Tibial nerve (tissue), 4 donors: Measurements from ENCODE around the gene BMPR1B. TPM values are rescaled to one million over a fixed set of nuclear protein-coding genes. Genes with fewer than 3 reads are reported as not detected.

Source experiments
- DNase-seq, 2 donors: peaks; one replicate each; pipeline ENCODE4 v3.0.0-alpha.2; 2019; ENCODE audit warnings: low spot score in 2 of 2
- H3K27ac ChIP-seq, 4 donors: fragments of 200-600 bp; sonication (generic) in 3 of 4; one replicate each; pipeline ENCODE4 v1.5.1; 2017 to 2019; ENCODE audit warnings: mild to moderate bottlenecking in 1 of 4
- H3K27me3 ChIP-seq, 2 donors: fragments of 200-600 bp; sonication (generic) in 1 of 2; one replicate each; pipeline versions ENCODE4 v1.5.1 to v1.6.0; 2017 to 2019
- H3K36me3 ChIP-seq, 3 donors: fragments of 200-600 bp; sonication (generic); one replicate each; pipeline ENCODE4 v1.5.1; 2018 to 2019
- H3K4me1 ChIP-seq, 4 donors: fragments of 200-600 bp; sonication (generic) in 3 of 4; one replicate each; pipeline ENCODE4 v1.5.1; 2017 to 2019
- H3K4me3 ChIP-seq, 4 donors: fragments of 200-600 bp; sonication (generic) in 3 of 4; one replicate each; pipeline ENCODE4 v1.5.1; 2017 to 2019; ENCODE audit warnings: mild to moderate bottlenecking in 1 of 4, moderate library complexity in 1 of 4
- H3K9me3 ChIP-seq, 4 donors: fragments of 200-600 bp; sonication (generic) in 3 of 4; one replicate each; pipeline ENCODE4 v1.5.1; 2017 to 2019
- CTCF ChIP-seq, 5 experiments: fragments of 200-600 bp in 3 of 5; fragments of 450-650 bp in 2 of 5; sonication (generic) in 3 of 5; IDR thresholded peaks; one replicate each; pipeline ENCODE4 v1.5.1; 2016 to 2019; ENCODE audit warnings: antibody characterized with exemption in 5 of 5, mild to moderate bottlenecking in 3 of 5, moderate library complexity in 2 of 5
- EP300 ChIP-seq, 2 donors: sonication (generic); formaldehyde crosslinking; IDR thresholded peaks; one replicate each; pipeline ENCODE4 v1.6.1; 2017; ENCODE audit warnings: antibody characterized with exemption in 2 of 2, mild to moderate bottlenecking in 1 of 2
- POLR2A ChIP-seq, 2 donors: fragments of 450-650 bp; IDR thresholded peaks; one replicate each; pipeline ENCODE4 v1.6.1; 2017; ENCODE audit warnings: antibody characterized with exemption in 2 of 2, mild to moderate bottlenecking in 2 of 2, moderate library complexity in 2 of 2
- WGBS, 2 donors: methylation state at CpG; one replicate each; pipeline ENCODE4 v1.1.5; 2018; 5-methylcytosine and 5-hydroxymethylcytosine counted together
- total RNA-seq, 4 donors: library from RNA; depleted of rRNA; stranded (reverse); fragments of >200 nt; gene quantifications; one replicate each; pipeline ENCODE4 v1.1.0, GENCODE V29; 2016

BMPR1B gene
- total RNA-seq, 4 donors from 2014 or later: 9.3 to 32.1 (median 26.1) TPM

GRCh38 chr4:94965852-94966251 lies 208.1 kb downstream of the BMPR1B start:
- TF ChIP-seq EP300 (IDR thresholded peaks at IDR 0.05): no peak
- TF ChIP-seq POLR2A (IDR thresholded peaks at IDR 0.05): no peak
- TF ChIP-seq CTCF (IDR thresholded peaks at IDR 0.05): no peak
- DNase-seq: no peak
- Histone ChIP-seq H3K4me1 (peaks cover 0 to 16% (median 0%) of the 10 kb centered on the region in 4 donors), H3K27me3 (no peaks in the 10 kb centered on the region), H3K9me3 (peaks cover 0 to 18% (median 6%) of the 10 kb centered on the region in 4 donors), H3K36me3 (no peaks in the 10 kb centered on the region), H3K4me3 (no peak overlapping the region), H3K27ac (no peak overlapping the region)

- TF ChIP-seq CTCF (IDR thresholded peaks at IDR 0.05) (no peak), EP300 (IDR thresholded peaks at IDR 0.05) (no peak), POLR2A (IDR thresholded peaks at IDR 0.05) (no peak)
- Histone ChIP-seq H3K4me3 (no peak overlapping the region), H3K4me1 (peaks cover 0 to 7% (median 0%) of the 10 kb centered on the region in 4 donors), H3K27me3 (no peaks in the 10 kb centered on the region), H3K27ac (no peak overlapping the region), H3K36me3 (no peaks in the 10 kb centered on the region), H3K9me3 (peaks cover 0 to 7% (median 2%) of the 10 kb centered on the region in 4 donors)
- 80 to 87% methylated on average over 4 of the region's 4 CpGs for WGBS, 2 donors
- no peak for DNase-seq
These were observed 210.7 kb downstream of the BMPR1B start for GRCh38 chr4:94968493-94968892.

- WGBS, 2 donors: 33 to 40% methylated on average over 1 of the region's 1 CpG
- TF ChIP-seq POLR2A (IDR thresholded peaks at IDR 0.05): no peak
- no peak for TF ChIP-seq CTCF (IDR thresholded peaks at IDR 0.05)
- no peak for TF ChIP-seq EP300 (IDR thresholded peaks at IDR 0.05)
- no peaks in the 10 kb centered on the region for H3K36me3 ChIP-seq
- H3K27me3 ChIP-seq: no peaks in the 10 kb centered on the region
- DNase-seq: no peak
- H3K27ac ChIP-seq: no peak overlapping the region
- H3K4me3 ChIP-seq: no peak overlapping the region
- H3K9me3 ChIP-seq: no peaks in the 10 kb centered on the region
- H3K4me1 ChIP-seq: peaks cover 0 to 7% (median 0%) of the 10 kb centered on the region in 4 donors
These were observed 212.9 kb downstream of the BMPR1B start for GRCh38 chr4:94970650-94971049.

- H3K4me1 ChIP-seq: peaks cover 0 to 12% (median 0%) of the 10 kb centered on the region in 4 donors
- no peak overlapping the region for H3K4me3 ChIP-seq
- WGBS, 2 donors: 68 to 77% methylated on average over 3 of the region's 3 CpGs
- no peaks in the 10 kb centered on the region for H3K36me3 ChIP-seq
- TF ChIP-seq POLR2A (IDR thresholded peaks at IDR 0.05): no peak
- H3K27me3 ChIP-seq: no peaks in the 10 kb centered on the region
- H3K9me3 ChIP-seq: no peaks in the 10 kb centered on the region
- DNase-seq: no peak
- no peak overlapping the region for H3K27ac ChIP-seq
These were observed 217.0 kb downstream of the BMPR1B start for GRCh38 chr4:94974773-94975172.

- no peak for TF ChIP-seq CTCF (IDR thresholded peaks at IDR 0.05)
- TF ChIP-seq POLR2A (IDR thresholded peaks at IDR 0.05): no peak
- no peak for TF ChIP-seq EP300 (IDR thresholded peaks at IDR 0.05)
- Histone ChIP-seq H3K36me3 (no peaks in the 10 kb centered on the region), H3K4me1 (peaks cover 0 to 12% (median 0%) of the 10 kb centered on the region in 4 donors), H3K27me3 (no peaks in the 10 kb centered on the region), H3K4me3 (no peak overlapping the region), H3K27ac (peak overlapping the region in 1 of 4 donors; percentile 8), H3K9me3 (no peaks in the 10 kb centered on the region)
- DNase-seq: no peak
- WGBS, 2 donors: 60 to 74% methylated on average over 1 of the region's 1 CpG
These were observed 218.7 kb downstream of the BMPR1B start for GRCh38 chr4:94976371-94977011.
